GM12872 (cell line): ENCODE data around the gene PPHLN1.

Experiments used
- CTCF ChIP-seq: IDR thresholded peaks from 3 replicates; pipeline ENCODE4 v1.5.1; 2011; ENCODE audit warnings: low read depth, mild to moderate bottlenecking, low read length, moderate library complexity; ENCODE audit not compliant: insufficient read depth

PPHLN1 gene

GRCh38 chr12:42322567-42322966 is 3.4 kb upstream of the PPHLN1 start:
- TF ChIP-seq CTCF: no peak

- no peak for TF ChIP-seq CTCF
Measured at GRCh38 chr12:42323856-42324255, 2.1 kb upstream of the PPHLN1 start.

- TF ChIP-seq CTCF: no peak
Measured at GRCh38 chr12:42325326-42325652, 678 bp upstream of the PPHLN1 start.

GRCh38 chr12:42326541-42327226 is 717 bp downstream of the PPHLN1 start:
- no peak for TF ChIP-seq CTCF

- TF ChIP-seq CTCF: no peak
Measured at GRCh38 chr12:42327227-42327590, 1.2 kb downstream of the PPHLN1 start.

GRCh38 chr12:42332301-42333285 is 6.6 kb downstream of the PPHLN1 start:
- peak; percentile 50; the same call in 2 of the 3 replicates for TF ChIP-seq CTCF

GRCh38 chr12:42336286-42336685 is 10.3 kb downstream of the PPHLN1 start:
- TF ChIP-seq CTCF: no peak
